Cardiac muscle cell (in vitro differentiated cells and primary cell): ENCODE results near the gene BDKRB2. TPM values are rescaled to one million over a fixed set of nuclear protein-coding genes. Genes with fewer than 3 reads are reported as not detected.

Experiments used
- DNase-seq, 2 donors: peaks; one replicate each; pipeline versions ENCODE4 v3.0.0 to v3.0.0-alpha.2; 2010 to 2017; ENCODE audit warnings: low read depth in 1 of 2, low spot score in 1 of 2
- H3K27ac ChIP-seq: fragments of 200-600 bp; sonication (generic); 2 replicates; pipeline ENCODE4 v1.5.1; 2016
- H3K27me3 ChIP-seq: fragments of 200-600 bp; sonication (generic); 2 replicates; pipeline ENCODE4 v1.6.0; 2016; ENCODE audit warnings: control low read depth
- H3K36me3 ChIP-seq: fragments of 200-600 bp; sonication (generic); 2 replicates; pipeline ENCODE4 v1.5.1; 2016; ENCODE audit warnings: control low read depth
- H3K4me1 ChIP-seq: fragments of 200-600 bp; sonication (generic); 2 replicates; pipeline ENCODE4 v1.8.1; 2017; ENCODE audit warnings: low read depth, mild to moderate bottlenecking, mixed run types
- H3K4me3 ChIP-seq: fragments of 200-600 bp; sonication (generic); 2 replicates; pipeline ENCODE4 v1.5.1; 2016; ENCODE audit warnings: mild to moderate bottlenecking
- H3K9me3 ChIP-seq: fragments of 200-600 bp; sonication (generic); 2 replicates; pipeline ENCODE4 v1.5.1; 2017; ENCODE audit warnings: low read depth, mild to moderate bottlenecking, control low read depth
- polyA plus RNA-seq: library from polyadenylated mRNA; unstranded; fragments of >200 nt; fragmentation: Nextera tagmentation; extraction: Ambion mirVana; gene quantifications from 2 replicates; pipeline ENCODE4 v1.2.1, GENCODE V29; 2016
- total RNA-seq: library from RNA; depleted of rRNA; stranded (reverse); fragments of >200 nt; gene quantifications from 2 replicates; pipeline ENCODE4 v1.2.3, GENCODE V29; 2016
- TF ChIP-seq, protein P1 (sequence below): IDR thresholded peaks from 2 replicates; pipeline ENCODE4 v1.5.1; 2012; ENCODE audit warnings: low read depth, mild to moderate bottlenecking, low read length

BDKRB2 gene
- total and polyA plus RNA-seq, 2 experiments from 2014 or later, result 0.45 TPM; not detected in 1

DNA sequence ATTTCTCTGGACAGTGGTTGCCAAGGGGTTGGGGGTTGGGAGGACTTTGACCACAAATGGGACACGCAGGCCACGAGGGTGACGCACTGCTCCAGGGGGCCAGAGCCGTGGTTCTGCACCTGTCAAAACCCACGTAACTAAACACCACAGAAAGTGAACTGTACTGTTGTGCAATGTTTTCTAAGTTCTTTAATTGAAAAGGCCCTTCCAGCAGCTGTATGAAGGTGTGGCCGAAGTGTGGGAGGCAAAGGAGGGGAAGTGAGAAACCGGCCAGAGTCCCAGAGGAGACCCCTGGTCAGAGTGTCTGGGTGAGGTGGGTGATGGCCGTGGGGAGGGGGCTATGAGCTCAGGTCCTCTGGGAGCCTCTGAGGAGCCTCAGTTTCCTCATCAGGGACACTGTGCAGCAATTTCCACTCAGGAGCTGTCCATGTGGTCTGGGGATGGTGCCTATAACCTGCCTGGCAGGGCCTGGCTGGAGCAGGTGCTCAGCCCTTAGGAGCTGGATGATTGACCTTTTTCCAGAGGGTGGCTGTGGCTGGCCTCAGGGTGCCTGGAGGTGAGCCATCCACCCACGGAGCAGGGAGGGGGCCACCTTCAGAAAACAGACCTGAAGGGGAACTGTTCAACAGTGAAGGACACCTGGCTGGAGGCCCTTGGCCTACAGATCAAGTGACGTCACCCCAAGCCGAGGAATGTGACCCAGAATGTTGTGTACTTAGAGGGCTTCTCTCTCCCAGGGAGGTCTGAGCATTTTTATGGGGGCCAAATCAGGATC, 9.8 kb upstream of the BDKRB2 start:
- H3K4me1 ChIP-seq, result peaks cover 1% of the 10 kb centered on the region
- no peaks in the 10 kb centered on the region for H3K9me3 ChIP-seq
- TF ChIP-seq, protein P1, sequence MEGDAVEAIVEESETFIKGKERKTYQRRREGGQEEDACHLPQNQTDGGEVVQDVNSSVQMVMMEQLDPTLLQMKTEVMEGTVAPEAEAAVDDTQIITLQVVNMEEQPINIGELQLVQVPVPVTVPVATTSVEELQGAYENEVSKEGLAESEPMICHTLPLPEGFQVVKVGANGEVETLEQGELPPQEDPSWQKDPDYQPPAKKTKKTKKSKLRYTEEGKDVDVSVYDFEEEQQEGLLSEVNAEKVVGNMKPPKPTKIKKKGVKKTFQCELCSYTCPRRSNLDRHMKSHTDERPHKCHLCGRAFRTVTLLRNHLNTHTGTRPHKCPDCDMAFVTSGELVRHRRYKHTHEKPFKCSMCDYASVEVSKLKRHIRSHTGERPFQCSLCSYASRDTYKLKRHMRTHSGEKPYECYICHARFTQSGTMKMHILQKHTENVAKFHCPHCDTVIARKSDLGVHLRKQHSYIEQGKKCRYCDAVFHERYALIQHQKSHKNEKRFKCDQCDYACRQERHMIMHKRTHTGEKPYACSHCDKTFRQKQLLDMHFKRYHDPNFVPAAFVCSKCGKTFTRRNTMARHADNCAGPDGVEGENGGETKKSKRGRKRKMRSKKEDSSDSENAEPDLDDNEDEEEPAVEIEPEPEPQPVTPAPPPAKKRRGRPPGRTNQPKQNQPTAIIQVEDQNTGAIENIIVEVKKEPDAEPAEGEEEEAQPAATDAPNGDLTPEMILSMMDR, result no peak
- H3K36me3 ChIP-seq, result no peaks in the 10 kb centered on the region
- H3K4me3 ChIP-seq, result no peak overlapping the region
- H3K27me3 ChIP-seq, result no peaks in the 10 kb centered on the region
- no peak for DNase-seq
- H3K27ac ChIP-seq, result no peak overlapping the region

DNA sequence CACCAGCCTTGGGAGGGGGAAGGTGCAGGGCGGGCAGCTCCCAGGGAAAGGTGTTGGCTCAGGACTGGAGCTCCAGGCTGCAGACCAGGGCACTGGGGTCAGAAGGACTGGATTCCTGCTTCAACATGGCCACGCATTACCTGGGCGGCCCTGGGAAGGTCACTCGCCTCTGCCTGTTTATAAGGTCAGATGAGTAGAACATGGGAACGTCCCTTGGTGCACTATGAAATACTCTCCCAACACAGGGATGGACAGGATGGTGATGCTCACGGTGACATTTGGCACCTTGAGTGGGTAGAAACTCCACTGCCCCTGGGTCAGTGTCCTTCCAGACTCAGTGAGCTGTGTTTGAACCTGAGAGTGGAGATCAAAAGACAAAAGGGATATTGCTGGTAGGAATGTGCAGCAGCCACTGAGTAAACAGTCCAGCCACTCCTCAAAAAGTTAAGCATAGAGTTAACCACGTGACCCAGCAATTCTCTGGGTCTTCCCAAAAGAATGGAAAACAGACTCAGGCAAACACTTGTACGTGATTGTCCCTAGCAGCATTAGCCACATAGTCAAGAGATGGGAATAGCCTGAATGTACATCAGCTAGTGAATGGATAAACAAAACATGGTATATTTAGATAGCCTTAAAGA, 9.1 kb upstream of the BDKRB2 start:
- H3K4me1 ChIP-seq, result no peaks in the 10 kb centered on the region
- H3K27ac ChIP-seq, result no peak overlapping the region
- TF ChIP-seq, protein P1, result no peak
- H3K9me3 ChIP-seq, result no peaks in the 10 kb centered on the region
- H3K27me3 ChIP-seq, result no peaks in the 10 kb centered on the region
- H3K4me3 ChIP-seq, result no peak overlapping the region
- no peaks in the 10 kb centered on the region for H3K36me3 ChIP-seq
- no peak for DNase-seq

DNA sequence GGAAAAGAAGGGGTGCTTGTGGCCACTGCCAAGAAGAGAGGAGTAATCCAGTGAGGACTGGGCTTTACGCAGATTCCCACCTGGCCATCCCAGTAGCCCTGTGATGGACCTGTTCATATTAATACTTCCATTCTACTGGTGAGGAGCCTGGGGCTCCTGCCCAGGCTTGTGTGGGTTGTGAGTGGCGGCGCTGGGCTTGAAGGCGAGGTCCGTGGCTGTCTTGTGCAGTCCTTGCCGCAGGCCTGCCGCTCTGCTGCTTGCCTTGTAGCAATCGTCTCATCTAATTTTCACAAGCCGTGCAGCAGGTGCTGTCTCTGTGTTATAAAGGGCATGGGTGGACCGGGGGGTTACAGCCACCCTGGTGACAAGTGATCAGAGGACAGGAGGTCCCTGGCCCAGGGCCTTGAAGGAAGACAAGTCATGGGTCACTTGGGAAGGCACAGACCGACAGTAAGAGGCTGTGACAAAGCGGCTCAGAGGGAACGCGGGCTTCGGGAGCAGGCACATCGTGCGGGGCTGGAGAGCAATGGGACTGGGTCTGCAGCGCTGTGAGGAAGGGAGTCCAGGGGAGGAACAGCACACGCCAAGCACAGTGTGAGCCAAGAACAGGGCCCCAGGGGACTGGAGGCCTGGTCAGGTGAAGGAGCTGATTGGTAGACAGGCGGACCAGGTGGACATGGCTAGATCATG, 7.3 kb upstream of the BDKRB2 start:
- no peaks in the 10 kb centered on the region for H3K27me3 ChIP-seq

DNA sequence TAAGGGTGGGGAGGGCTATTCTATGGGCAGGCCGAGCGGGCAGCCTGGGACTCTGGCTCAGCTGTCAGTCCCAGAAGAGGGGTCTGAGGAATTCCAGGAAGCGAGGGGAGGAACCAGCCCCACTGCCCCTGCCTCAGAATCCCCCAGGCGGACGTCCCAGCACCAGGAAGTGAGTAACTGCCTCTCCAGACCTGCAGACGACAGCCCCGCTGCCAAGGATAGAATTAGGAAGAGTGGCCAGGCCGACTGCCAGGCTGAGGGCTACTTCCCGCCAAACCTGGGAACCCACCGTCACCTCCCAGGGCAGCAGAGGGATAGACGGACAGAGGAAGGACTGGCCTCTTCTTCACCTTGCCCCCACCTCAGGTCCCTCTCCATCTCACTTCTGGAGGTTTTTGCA, 6.7 kb upstream of the BDKRB2 start:
- Histone ChIP-seq H3K27me3 (no peaks in the 10 kb centered on the region), H3K36me3 (no peaks in the 10 kb centered on the region), H3K4me1 (no peaks in the 10 kb centered on the region), H3K27ac (no peak overlapping the region), H3K4me3 (no peak overlapping the region), H3K9me3 (no peaks in the 10 kb centered on the region)
- TF ChIP-seq, protein P1, result no peak
- DNase-seq, result no peak

More for the DNA sequence above, 7.3 kb upstream of the BDKRB2 start:
- TF ChIP-seq, protein P1, result no peak
- Histone ChIP-seq H3K36me3 (no peaks in the 10 kb centered on the region), H3K9me3 (no peaks in the 10 kb centered on the region), H3K27ac (no peak overlapping the region), H3K4me1 (no peaks in the 10 kb centered on the region), H3K4me3 (no peak overlapping the region)
- no peak for DNase-seq

DNA sequence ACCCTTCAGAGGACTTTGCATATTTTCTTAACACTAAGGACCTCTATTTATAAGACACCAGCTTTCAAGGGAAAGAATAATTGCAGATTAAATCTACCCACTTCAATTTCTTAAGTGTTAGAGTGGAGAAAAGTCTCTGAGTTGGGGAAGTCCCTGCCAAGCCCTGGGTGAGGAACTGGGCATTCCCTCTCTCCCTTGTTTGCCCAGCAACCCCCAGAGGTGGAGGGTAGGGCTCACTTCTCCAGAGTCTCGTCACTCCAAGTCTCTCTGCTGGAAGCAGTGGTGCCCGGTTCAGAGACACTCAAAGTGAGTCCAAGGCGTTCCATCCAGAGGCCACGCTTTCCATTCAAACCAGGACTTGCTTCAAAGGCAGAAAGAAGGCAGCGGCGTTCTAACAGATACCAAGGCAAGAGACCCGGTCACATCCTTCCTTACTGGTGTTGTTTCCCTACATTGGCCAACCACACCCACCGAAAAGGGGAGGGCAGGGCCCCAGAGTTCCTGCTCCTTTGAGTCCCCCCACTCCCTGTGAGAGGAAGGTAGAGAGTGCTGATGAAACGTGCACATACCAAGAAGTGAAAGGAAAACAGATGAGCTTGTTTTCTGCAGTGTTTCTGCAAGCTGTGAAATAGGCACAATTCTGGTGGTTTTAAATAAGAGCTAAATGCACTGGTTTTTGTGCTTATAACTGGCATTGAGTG, 6.1 kb upstream of the BDKRB2 start:
- Histone ChIP-seq H3K4me1 (no peaks in the 10 kb centered on the region), H3K36me3 (no peaks in the 10 kb centered on the region), H3K27me3 (no peaks in the 10 kb centered on the region), H3K27ac (no peak overlapping the region), H3K4me3 (no peak overlapping the region), H3K9me3 (no peaks in the 10 kb centered on the region)
- DNase-seq, result no peak
- TF ChIP-seq, protein P1, result no peak
